Epithelial cell of proximal tubule (primary cell): ENCODE data around the gene ZFPM1. TPM values are rescaled to one million over a fixed set of nuclear protein-coding genes. Genes with fewer than 3 reads are reported as not detected.
A peak's percentile ranks its signal among the peaks of the same experiment; 100 is the strongest.

Experiments
- DNase-seq: peaks from one replicate; pipeline ENCODE4 v3.0.0-alpha.2; 2011; ENCODE audit warnings: low read depth
- H3K4me3 ChIP-seq: 2 replicates; pipeline ENCODE4 v1.5.1; 2011; ENCODE audit warnings: low read depth, mild to moderate bottlenecking, low read length
- CTCF ChIP-seq: conservative IDR thresholded peaks from 2 replicates; pipeline ENCODE4 v1.5.1; 2012; ENCODE audit warnings: low read depth, mild to moderate bottlenecking, low read length
- total RNA-seq: library from RNA; depleted of rRNA; stranded (reverse); fragments of >200 nt; gene quantifications from 2 replicates; pipeline ENCODE4 v1.2.3, GENCODE V29; 2015

ZFPM1 gene
- total RNA-seq, 1 donor from 2014 or later: 5.7 TPM

- no peak for DNase-seq
Observed at GRCh38 chr16:88527186-88527936, 74.3 kb downstream of the ZFPM1 start.

GRCh38 chr16:88527937-88528743, 75.1 kb downstream of the ZFPM1 start:
- DNase-seq: no peak
- no peak for TF ChIP-seq CTCF
- H3K4me3 ChIP-seq: no peak overlapping the region

More at GRCh38 chr16:88527186-88527936, 74.3 kb downstream of the ZFPM1 start:
- peak; percentile 74 for TF ChIP-seq CTCF
- H3K4me3 ChIP-seq: no peak overlapping the region

- H3K4me3 ChIP-seq: no peak overlapping the region
- DNase-seq: no peak
- no peak for TF ChIP-seq CTCF
Observed at GRCh38 chr16:88528902-88529318, 75.8 kb downstream of the ZFPM1 start.

- no peak for TF ChIP-seq CTCF
- no peak for DNase-seq
- H3K4me3 ChIP-seq: no peak overlapping the region
Observed at GRCh38 chr16:88529596-88529995, 76.5 kb downstream of the ZFPM1 start.

- no peak overlapping the region for H3K4me3 ChIP-seq
- no peak for TF ChIP-seq CTCF
- no peak for DNase-seq
Observed at GRCh38 chr16:88530051-88530857, 77.2 kb downstream of the ZFPM1 start.

- TF ChIP-seq CTCF: no peak
- no peak overlapping the region for H3K4me3 ChIP-seq
- no peak for DNase-seq
Observed at GRCh38 chr16:88530858-88531203, 77.8 kb downstream of the ZFPM1 start.
